H9 (cell line): Measurements from ENCODE around the gene SEMA6A. TPM values are rescaled to one million over a fixed set of nuclear protein-coding genes. Genes with fewer than 3 reads are reported as not detected.

ENCODE experiments used
- DNase-seq: peaks from one replicate; pipeline ENCODE4 v3.0.0-alpha.2; 2017
- H2AFZ ChIP-seq: one replicate; pipeline ENCODE4 v1.6.1; 2013; ENCODE audit warnings: mild to moderate bottlenecking, low read length, control low read depth, moderate library complexity
- H2AK5ac ChIP-seq: 2 replicates; pipeline ENCODE4 v1.6.1; 2013; ENCODE audit warnings: low read length, control low read depth, mixed read lengths; ENCODE audit not compliant: insufficient read length
- H2BK120ac ChIP-seq: one replicate; pipeline ENCODE4 v1.6.1; 2013; ENCODE audit warnings: low read depth, mild to moderate bottlenecking, low read length, control low read depth, inconsistent platforms; ENCODE audit not compliant: poor library complexity, severe bottlenecking
- H2BK12ac ChIP-seq: 2 replicates; pipeline ENCODE4 v1.6.1; 2013; ENCODE audit warnings: low read length, control low read depth, mixed read lengths, low read depth; ENCODE audit not compliant: insufficient read length
- H2BK15ac ChIP-seq: 2 replicates; pipeline ENCODE4 v1.6.1; 2013; ENCODE audit warnings: low read depth, low read length, control low read depth
- H2BK20ac ChIP-seq: one replicate; pipeline ENCODE4 v1.6.1; 2013; ENCODE audit warnings: low read depth, mild to moderate bottlenecking, low read length, control low read depth, inconsistent platforms; ENCODE audit not compliant: poor library complexity, severe bottlenecking
- H2BK5ac ChIP-seq: 2 replicates; pipeline ENCODE4 v1.6.1; 2013; ENCODE audit warnings: low read length, control low read depth, mixed read lengths; ENCODE audit not compliant: insufficient read length
- H3K14ac ChIP-seq: 2 replicates; pipeline ENCODE4 v1.6.1; 2013; ENCODE audit warnings: low read length, control low read depth; ENCODE audit not compliant: insufficient read depth
- H3K18ac ChIP-seq: 2 replicates; pipeline ENCODE4 v1.6.1; 2013; ENCODE audit warnings: low read depth, mild to moderate bottlenecking, mixed read lengths, low read length, control low read depth; ENCODE audit not compliant: insufficient read length
- H3K23ac ChIP-seq: 2 replicates; pipeline ENCODE4 v1.6.1; 2013; ENCODE audit warnings: low read length, control low read depth, mixed read lengths, low read depth; ENCODE audit not compliant: insufficient read length
- H3K23me2 ChIP-seq: 2 replicates; pipeline ENCODE4 v1.6.1; 2013; ENCODE audit warnings: low read depth, mild to moderate bottlenecking, mixed read lengths, low read length, control low read depth; ENCODE audit not compliant: insufficient read length, poor library complexity, severe bottlenecking
- H3K27ac ChIP-seq: 2 replicates; pipeline ENCODE4 v1.5.1; 2013; ENCODE audit warnings: low read length, control low read depth, mixed read lengths, low read depth; ENCODE audit not compliant: insufficient read length
- H3K27me3 ChIP-seq: 2 replicates; pipeline ENCODE4 v1.6.1; 2013; ENCODE audit warnings: low read length, control low read depth, inconsistent platforms; ENCODE audit not compliant: insufficient read depth
- H3K4ac ChIP-seq: 2 replicates; pipeline ENCODE4 v1.6.1; 2013; ENCODE audit warnings: low read depth, mild to moderate bottlenecking, control low read depth, inconsistent platforms, low read length, moderate library complexity
- H3K4me1 ChIP-seq: 2 replicates; pipeline ENCODE4 v1.6.1; 2013; ENCODE audit warnings: low read length, control low read depth, inconsistent platforms; ENCODE audit not compliant: insufficient read depth
- H3K4me2 ChIP-seq: 2 replicates; pipeline ENCODE4 v1.6.1; 2013; ENCODE audit warnings: low read length, control low read depth, mixed read lengths; ENCODE audit not compliant: insufficient read length, insufficient read depth
- H3K56ac ChIP-seq: 2 replicates; pipeline ENCODE4 v1.6.1; 2013; ENCODE audit warnings: low read depth, mild to moderate bottlenecking, mixed read lengths, low read length, control low read depth; ENCODE audit not compliant: insufficient read length
- H3K79me1 ChIP-seq: 2 replicates; pipeline ENCODE4 v1.6.1; 2013; ENCODE audit warnings: low read depth, mild to moderate bottlenecking, moderate library complexity, low read length, control low read depth, inconsistent platforms; ENCODE audit not compliant: insufficient read depth, poor library complexity, severe bottlenecking
- H3K79me2 ChIP-seq: 2 replicates; pipeline ENCODE4 v1.6.1; 2013; ENCODE audit warnings: low read length, control low read depth, inconsistent platforms; ENCODE audit not compliant: insufficient read depth
- H3K9ac ChIP-seq: 2 replicates; pipeline ENCODE4 v1.6.1; 2013; ENCODE audit warnings: low read length, control low read depth, mixed read lengths; ENCODE audit not compliant: insufficient read length; ENCODE audit errors: extremely low read depth
- H3K9me3 ChIP-seq: one replicate; pipeline ENCODE4 v1.6.1; 2013; ENCODE audit warnings: low read depth, low read length, inconsistent platforms; ENCODE audit not compliant: control insufficient read depth
- H3T11ph ChIP-seq: one replicate; pipeline ENCODE4 v1.6.1; 2013; ENCODE audit warnings: mild to moderate bottlenecking, low read length, control low read depth, inconsistent platforms
- H4K20me1 ChIP-seq: one replicate; pipeline ENCODE4 v1.6.1; 2013; ENCODE audit not compliant: control insufficient read depth, insufficient read length, insufficient read depth
- H4K5ac ChIP-seq: 2 replicates; pipeline ENCODE4 v1.6.1; 2013; ENCODE audit warnings: low read depth, mild to moderate bottlenecking, mixed read lengths, low read length, control low read depth; ENCODE audit not compliant: insufficient read length
- H4K8ac ChIP-seq: replicated peaks from 2 replicates; pipeline ENCODE4 v1.6.1; 2013; ENCODE audit warnings: low read length, control low read depth, mixed read lengths, low read depth; ENCODE audit not compliant: insufficient read length
- H4K91ac ChIP-seq: 2 replicates; pipeline ENCODE4 v1.6.1; 2013; ENCODE audit warnings: low read depth, mild to moderate bottlenecking, moderate library complexity, mixed read lengths, low read length, control low read depth; ENCODE audit not compliant: insufficient read length
- H3K27ac Mint-ChIP-seq, 3 experiments: 2 replicates in 2 of 3; 3 replicates in 1 of 3; pipeline ENCODE4 v1.8.0; 2020 to 2021; ENCODE audit warnings: mixed read lengths in 3 of 3, mild to moderate bottlenecking in 1 of 3, moderate library complexity in 1 of 3
- H3K27me3 Mint-ChIP-seq: 2 replicates; pipeline ENCODE4 v1.8.0; 2021; ENCODE audit warnings: low read depth, mild to moderate bottlenecking, moderate library complexity, mixed read lengths
- H3K36me3 Mint-ChIP-seq, 3 experiments: 2 replicates in 2 of 3; 3 replicates in 1 of 3; pipeline ENCODE4 v1.8.0; 2020 to 2021; ENCODE audit warnings: low read depth in 3 of 3, mixed read lengths in 3 of 3; ENCODE audit not compliant: insufficient read depth in 1 of 3
- H3K4me1 Mint-ChIP-seq, 2 experiments: 2 replicates each; pipeline ENCODE4 v1.8.0; 2020; ENCODE audit warnings: mixed read lengths in 2 of 2
- H3K4me3 Mint-ChIP-seq, 2 experiments: 2 replicates in 1 of 2; 3 replicates in 1 of 2; pipeline ENCODE4 v1.8.0; 2020 to 2021; ENCODE audit warnings: mild to moderate bottlenecking in 2 of 2, mixed read lengths in 2 of 2, moderate library complexity in 1 of 2
- H3K9me3 Mint-ChIP-seq, 2 experiments: 2 replicates in 1 of 2; 3 replicates in 1 of 2; pipeline ENCODE4 v1.8.0; 2020; ENCODE audit warnings: mild to moderate bottlenecking in 2 of 2, mixed read lengths in 2 of 2, moderate library complexity in 1 of 2
- WGBS: extraction: QIAGEN DNeasy Blood & Tissue Kit; methylation state at CpG from one replicate; pipeline ENCODE4 v1.1.7; 2013; ENCODE audit warnings: missing lambda C conversion rate, low lambda C conversion rate, mixed read lengths; ENCODE audit not compliant: insufficient read length; ENCODE audit errors: extremely low coverage; 5-methylcytosine and 5-hydroxymethylcytosine counted together
- total RNA-seq: library from RNA; stranded (reverse); gene quantifications from 2 replicates; pipeline ENCODE4 v1.2.1, GENCODE V29; 2021
- TF ChIP-seq, protein P1 (sequence below): fragments of 200-600 bp; sonication (generic); conservative IDR thresholded peaks from 3 replicates; pipeline ENCODE4 v1.8.0; 2021; ENCODE audit warnings: antibody characterized with exemption, mild to moderate bottlenecking

The SEMA6A gene
- total RNA-seq, 1 experiment from 2014 or later = 354 TPM

DNA sequence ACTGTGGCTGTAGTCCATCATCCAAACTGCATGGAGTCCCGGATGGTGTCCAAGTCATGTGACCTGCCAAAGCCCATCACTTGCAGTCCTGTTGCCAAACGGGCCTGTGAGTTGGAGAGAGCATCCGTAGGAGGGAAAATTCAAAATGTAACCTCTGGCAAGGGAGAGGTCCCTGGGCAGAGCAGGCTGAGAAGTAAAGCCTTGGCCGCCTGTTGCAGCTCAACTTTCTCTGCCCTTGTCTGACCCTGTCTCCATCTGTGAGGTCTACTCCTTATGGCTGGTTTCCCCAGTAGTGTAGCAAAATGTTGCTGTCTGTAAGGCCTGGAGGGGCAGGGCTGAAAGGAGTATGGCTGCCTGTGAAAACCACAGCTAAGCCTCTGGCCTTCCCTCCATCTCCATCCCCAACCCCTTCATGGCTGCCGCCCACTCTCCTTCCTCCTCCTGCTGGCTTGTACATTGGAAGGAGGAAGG is 163.5 kb downstream of the SEMA6A start:
- no peaks in the 10 kb centered on the region for H3K79me1 ChIP-seq
- H2AK5ac ChIP-seq = no peak overlapping the region
- H3K79me2 ChIP-seq = no peaks in the 10 kb centered on the region
- Mint-ChIP-seq H3K4me1 (peaks cover 5 to 12% of the 10 kb centered on the region in 2 experiments), H3K36me3 (no peaks in the 10 kb centered on the region), H3K27ac (no peak overlapping the region), H3K4me3 (no peak overlapping the region), H3K27me3 (no peaks in the 10 kb centered on the region), H3K9me3 (no peaks in the 10 kb centered on the region)
- H3K9ac ChIP-seq = no peak overlapping the region
- no peak overlapping the region for H3K4me2 ChIP-seq
- H2BK12ac ChIP-seq = no peak overlapping the region
- H4K20me1 ChIP-seq = no peaks in the 10 kb centered on the region
- H4K8ac ChIP-seq = no peak overlapping the region
- H3K14ac ChIP-seq = no peak overlapping the region; the same call in 1 of the 2 replicates
- no peak overlapping the region for H3K18ac ChIP-seq
- H2BK5ac ChIP-seq = no peak overlapping the region
- peaks cover 5% of the 10 kb centered on the region; the same call in 1 of the 2 replicates for H3K4me1 ChIP-seq
- TF ChIP-seq, protein P1, sequence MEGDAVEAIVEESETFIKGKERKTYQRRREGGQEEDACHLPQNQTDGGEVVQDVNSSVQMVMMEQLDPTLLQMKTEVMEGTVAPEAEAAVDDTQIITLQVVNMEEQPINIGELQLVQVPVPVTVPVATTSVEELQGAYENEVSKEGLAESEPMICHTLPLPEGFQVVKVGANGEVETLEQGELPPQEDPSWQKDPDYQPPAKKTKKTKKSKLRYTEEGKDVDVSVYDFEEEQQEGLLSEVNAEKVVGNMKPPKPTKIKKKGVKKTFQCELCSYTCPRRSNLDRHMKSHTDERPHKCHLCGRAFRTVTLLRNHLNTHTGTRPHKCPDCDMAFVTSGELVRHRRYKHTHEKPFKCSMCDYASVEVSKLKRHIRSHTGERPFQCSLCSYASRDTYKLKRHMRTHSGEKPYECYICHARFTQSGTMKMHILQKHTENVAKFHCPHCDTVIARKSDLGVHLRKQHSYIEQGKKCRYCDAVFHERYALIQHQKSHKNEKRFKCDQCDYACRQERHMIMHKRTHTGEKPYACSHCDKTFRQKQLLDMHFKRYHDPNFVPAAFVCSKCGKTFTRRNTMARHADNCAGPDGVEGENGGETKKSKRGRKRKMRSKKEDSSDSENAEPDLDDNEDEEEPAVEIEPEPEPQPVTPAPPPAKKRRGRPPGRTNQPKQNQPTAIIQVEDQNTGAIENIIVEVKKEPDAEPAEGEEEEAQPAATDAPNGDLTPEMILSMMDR = no peak
- no peak overlapping the region for H3K27ac ChIP-seq
- no peak overlapping the region for H2BK20ac ChIP-seq
- no peaks in the 10 kb centered on the region for H3K27me3 ChIP-seq
- no CpG with 5 or more reads among the region's 5 CpGs for WGBS
- no peak overlapping the region for H3K4ac ChIP-seq
- no peak overlapping the region for H2BK15ac ChIP-seq
- H4K91ac ChIP-seq = no peak overlapping the region
- no peak overlapping the region for H4K5ac ChIP-seq
- no peak overlapping the region for H3K56ac ChIP-seq
- no peaks in the 10 kb centered on the region for H3K23me2 ChIP-seq
- H3K23ac ChIP-seq = no peak overlapping the region
- no peak overlapping the region for H3T11ph ChIP-seq
- H2AFZ ChIP-seq = no peak overlapping the region
- no peak for DNase-seq
- no peaks in the 10 kb centered on the region for H3K9me3 ChIP-seq
- H2BK120ac ChIP-seq = no peak overlapping the region
